Measurements from ENCODE around the gene DNASE2. TPM values are rescaled to one million over a fixed set of nuclear protein-coding genes. Genes with fewer than 3 reads are reported as not detected.

Gene DNASE2
- total RNA-seq, 1 experiment from 2014 or later: 78.9 TPM

- H3K4me3 ChIP-seq (ENCODE audit: low read depth in 2 of 2, low read length in 2 of 2): no peak overlapping the region
- H3K4me1 ChIP-seq (ENCODE audit: control insufficient read depth, insufficient read depth, low read length): peaks cover 4% of the 10 kb centered on the region; the same call in 1 of the 2 replicates
- no TSS peak for BruUV-seq (replicated peaks)
These were observed 40.9 kb downstream of the DNASE2 start for GRCh38 chr19:12840091-12841079.

More at GRCh38 chr19:12840091-12841079, 40.9 kb downstream of the DNASE2 start:
- ATAC-seq: peak; percentile 23
- H3K27me3 ChIP-seq (ENCODE audit: control insufficient read depth, insufficient read depth, low read length): no peaks in the 10 kb centered on the region
- in situ Hi-C loops (cut with HindIII; ENCODE audit: low pct_unique_long_range_greater_than_20kb, low sequenced_read_pairs) (no loop called here), intact Hi-C loops (cut with micrococcal nuclease; ENCODE audit: unreplicated experiment) (no loop called here)
- ChIA-PET CTCF (no interaction called here), POLR2A (no interaction called here)
- no peaks in the 10 kb centered on the region; the same call in 1 of the 2 replicates for H3K36me3 ChIP-seq (ENCODE audit: control insufficient read depth, insufficient read depth, low read length)
- no peaks in the 10 kb centered on the region for H3K9me3 ChIP-seq (ENCODE audit: control insufficient read depth, insufficient read depth, low read depth, low read length)
- TF ChIP-seq TCF7L2 (IDR thresholded peaks at IDR 0.05; ENCODE audit: low read depth, low read length): no peak
- no peak for TF ChIP-seq CTCF (IDR thresholded peaks at IDR 0.05)
- no peak for TF ChIP-seq REST (IDR thresholded peaks at IDR 0.05; ENCODE audit: insufficient read depth in 1 of 2, low read depth in 2 of 2, low read length in 1 of 2)
- no peak overlapping the region for H3K27ac ChIP-seq (ENCODE audit: low read length)
- DNase-seq (ENCODE audit: low read depth, low spot score): no peak
